GM12892 (cell line): ENCODE results near the gene OR2G6.
"Not testable (repeated sequence)": the region's sequence is repeated elsewhere in the genome, so short reads cannot be mapped to it uniquely, and the experiment has no call there.

Source experiments
- DNase-seq: peaks from one replicate; pipeline ENCODE4 v3.0.0; 2011; ENCODE audit not compliant: insufficient read length
- FAIRE-seq: peaks from 2 replicates; lab custom pipeline; 2011; peaks lifted over from hg19 to GRCh38; lab: Jason Lieb, UNC
- POLR2A ChIP-seq: IDR thresholded peaks from 2 replicates; pipeline ENCODE4 v1.6.1; 2011; ENCODE audit warnings: low read depth, low read length, control low read depth
- POLR2AphosphoS5 ChIP-seq: IDR thresholded peaks from 2 replicates; pipeline ENCODE4 v1.6.1; 2011; ENCODE audit warnings: low read depth, low read length, control low read depth
- TAF1 ChIP-seq: IDR thresholded peaks from 2 replicates; pipeline ENCODE4 v1.6.1; 2011; ENCODE audit warnings: low read depth, mild to moderate bottlenecking, control low read depth, low read length, borderline replicate concordance

Gene OR2G6

DNA sequence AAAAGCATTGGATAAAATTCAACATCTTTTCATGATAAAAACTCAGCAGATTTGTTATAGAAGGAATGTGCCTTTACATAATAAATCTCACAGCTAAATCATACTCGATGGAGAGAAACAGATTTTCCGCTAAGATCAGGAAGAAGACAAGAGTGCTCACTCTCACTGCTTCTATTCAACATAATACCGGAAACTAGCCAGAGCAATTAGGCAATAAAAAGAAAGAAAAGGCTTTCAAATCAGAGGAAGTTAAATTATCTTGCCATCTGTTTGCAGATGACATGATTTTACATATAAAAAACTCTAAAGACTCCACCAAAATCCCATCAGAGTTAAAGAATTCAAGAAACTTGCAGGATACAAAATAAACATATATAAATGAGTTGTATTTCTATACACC is 62.9 kb downstream of the OR2G6 start:
- not testable (repeated sequence) for FAIRE-seq, DNase-seq

DNA sequence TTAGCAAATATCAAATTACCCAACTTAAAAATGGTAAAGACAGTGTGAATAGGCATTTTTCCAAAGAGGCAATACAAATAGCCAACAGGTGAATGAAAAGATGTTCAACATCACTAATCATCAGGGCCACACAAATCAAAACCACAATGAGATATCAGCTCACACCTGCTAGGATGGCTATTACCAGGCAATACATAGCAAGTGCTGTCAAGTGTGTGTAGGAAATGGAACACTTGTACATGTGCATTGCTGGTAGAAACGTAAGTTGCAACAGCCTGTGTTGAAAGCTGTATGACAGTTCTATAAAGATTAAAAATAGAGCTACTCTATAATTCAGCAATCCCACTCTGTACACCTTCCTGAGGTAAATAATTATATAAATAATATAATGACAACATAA is 64.2 kb downstream of the OR2G6 start:
- not testable (repeated sequence) for FAIRE-seq, DNase-seq

- not testable (repeated sequence) for DNase-seq, FAIRE-seq
Measured at GRCh38 chr1:248573856-248574255, 66.0 kb downstream of the OR2G6 start.

DNA sequence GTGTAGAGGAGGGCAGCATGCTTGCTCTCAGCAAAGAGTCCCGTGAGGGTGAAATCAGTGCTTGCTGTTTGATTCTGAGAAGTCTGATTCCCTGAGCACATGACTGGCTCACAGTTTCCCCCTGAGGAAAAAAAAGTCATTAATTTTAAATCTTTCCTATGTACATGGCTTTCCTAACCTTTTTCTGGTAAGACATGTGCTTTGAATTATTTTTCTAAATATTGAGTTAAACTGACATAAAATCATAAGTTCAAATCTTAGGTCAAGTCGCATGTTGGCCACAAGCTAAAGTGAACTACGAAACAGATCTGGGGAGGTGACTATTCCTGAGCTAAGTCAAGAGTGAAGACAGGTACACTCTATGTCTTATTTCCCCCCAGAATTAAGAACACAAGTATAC is 66.8 kb downstream of the OR2G6 start, which contains the start of gene OR2T34:
Gene OR2T34 (minus strand): TSS at position 101 of the 400 bp plus-strand sequence. CDS start 0 bp downstream, at position 101.
- FAIRE-seq, result peak; percentile 44

GRCh38 chr1:248576260-248576980 is 68.5 kb downstream of the OR2G6 start:
- TF ChIP-seq TAF1 (no peak), POLR2AphosphoS5 (no peak), POLR2A (no peak)
- FAIRE-seq (peak; percentile 9), DNase-seq (no peak)

More for the DNA sequence above, 66.8 kb downstream of the OR2G6 start, which contains the start of gene OR2T34:
- DNase-seq, result not testable (repeated sequence)
